Left lobe of liver (tissue), 2 donors: ENCODE data around the gene RGS14. TPM values are rescaled to one million over a fixed set of nuclear protein-coding genes. Genes with fewer than 3 reads are reported as not detected.

Source experiments
- ATAC-seq: fragments of 200-7000 bp; cut with Tn5 transposase; one replicate; pipeline ENCODE4 v1.9.1; 2020; ENCODE audit warnings: mild to moderate bottlenecking, moderate library complexity
- DNase-seq: peaks from one replicate; pipeline ENCODE4 v3.0.0-alpha.2; 2020; ENCODE audit warnings: low spot score
- total RNA-seq: library from RNA; stranded (reverse); gene quantifications from one replicate; pipeline ENCODE4 v1.2.1, GENCODE V29; 2021
- donor health status: DM: no; HTN: no; CAD: no; lungs with moderate emphysema.
- donor health status: DM: no; HTN: yes; CAD: no.

RGS14 gene
- total RNA-seq = 34.6 TPM

- ATAC-seq = peak; percentile 54
- peak; percentile 64 for DNase-seq
Observed at GRCh38 chr5:177357459-177358351, at the start of gene RGS14. TSS of gene RGS14 (plus strand) at chr5:177357924. CDS start at chr5:177358025, 101 bp downstream.

GRCh38 chr5:177308740-177309139 is 49.0 kb upstream of the RGS14 start:
- ATAC-seq (no peak), DNase-seq (no peak)

- ATAC-seq = peak; percentile 59
Observed at GRCh38 chr5:177309351-177310191, 48.2 kb upstream of the RGS14 start.

GRCh38 chr5:177310332-177310731 is 47.4 kb upstream of the RGS14 start:
- DNase-seq = no peak
- ATAC-seq = no peak

More at GRCh38 chr5:177309351-177310191, 48.2 kb upstream of the RGS14 start:
- peak; percentile 76 for DNase-seq

GRCh38 chr5:177310757-177311391 is 46.9 kb upstream of the RGS14 start:
- ATAC-seq = no peak
- no peak for DNase-seq

GRCh38 chr5:177311392-177311722 is 46.4 kb upstream of the RGS14 start:
- DNase-seq = no peak
- peak; percentile 4 for ATAC-seq

- ATAC-seq = peak; percentile 87
- DNase-seq = peak; percentile 96
Observed at GRCh38 chr5:177311723-177312648, 45.7 kb upstream of the RGS14 start, which contains the start of gene MXD3. TSS of gene MXD3 (minus strand) at chr5:177311898. CDS start at chr5:177311830, 68 bp downstream.

GRCh38 chr5:177312649-177313181 is 45.0 kb upstream of the RGS14 start:
- ATAC-seq (no peak), DNase-seq (no peak)

- DNase-seq (no peak), ATAC-seq (no peak)
Observed at GRCh38 chr5:177313561-177314259, 44.0 kb upstream of the RGS14 start.

- ATAC-seq (no peak), DNase-seq (no peak)
Observed at GRCh38 chr5:177314376-177315342, 43.1 kb upstream of the RGS14 start.

GRCh38 chr5:177315411-177315810 is 42.3 kb upstream of the RGS14 start:
- DNase-seq (no peak), ATAC-seq (no peak)

GRCh38 chr5:177316005-177316404 is 41.7 kb upstream of the RGS14 start:
- DNase-seq (no peak), ATAC-seq (no peak)

- DNase-seq (peak; percentile 84), ATAC-seq (peak; percentile 93)
Observed at GRCh38 chr5:177317959-177318377, 39.8 kb upstream of the RGS14 start.

- ATAC-seq (no peak), DNase-seq (no peak)
Observed at GRCh38 chr5:177319913-177320588, 37.7 kb upstream of the RGS14 start.

GRCh38 chr5:177320879-177321278 is 36.8 kb upstream of the RGS14 start:
- DNase-seq = no peak
- ATAC-seq = no peak

- ATAC-seq = peak; percentile 51
- DNase-seq = no peak
Observed at GRCh38 chr5:177325868-177326381, 31.8 kb upstream of the RGS14 start.
